HepG2 (cell line): ENCODE data around the gene RORC. TPM values are rescaled to one million over a fixed set of nuclear protein-coding genes. Genes with fewer than 3 reads are reported as not detected.

Source experiments
- FOXJ3 ChIP-seq: sonication (generic); formaldehyde crosslinking; IDR thresholded peaks from 2 replicates; pipeline ENCODE4 v1.4.0; 2020; ENCODE audit warnings: missing genetic modification reagents, mild to moderate bottlenecking, borderline replicate concordance
- RAD21 ChIP-seq: fragments of 450-650 bp; formaldehyde crosslinking; IDR thresholded peaks from 2 replicates; pipeline ENCODE4 v1.5.0; 2020; ENCODE audit warnings: mild to moderate bottlenecking
- SOX13 ChIP-seq, 3 experiments: fragments of 450-650 bp in 1 of 3; sonication (generic) in 1 of 3; formaldehyde crosslinking in 1 of 3; IDR thresholded peaks in 2 of 3; conservative IDR thresholded peaks in 1 of 3; 2 replicates each; pipeline versions ENCODE4 v1.5.0 to v1.6.1; 2016 to 2020; ENCODE audit warnings: antibody characterized with exemption in 1 of 3, mild to moderate bottlenecking in 1 of 3, missing compliant biosample characterization in 1 of 3, missing genetic modification reagents in 1 of 3, moderate library complexity in 1 of 3
- TOE1 ChIP-seq: sonication (generic); formaldehyde crosslinking; IDR thresholded peaks from 2 replicates; pipeline ENCODE4 v1.4.0; 2020; ENCODE audit warnings: mild to moderate bottlenecking, missing genetic modification reagents
- ZNF550 ChIP-seq: sonication (generic); formaldehyde crosslinking; IDR thresholded peaks from 2 replicates; pipeline ENCODE4 v1.4.0; 2020; ENCODE audit warnings: mild to moderate bottlenecking, missing genetic modification reagents, borderline replicate concordance
- ZNF652 ChIP-seq: IDR thresholded peaks from 2 replicates; pipeline ENCODE4 v1.6.1; 2016; ENCODE audit warnings: low read depth, borderline replicate concordance
- ZNF703 ChIP-seq: sonication (generic); formaldehyde crosslinking; IDR thresholded peaks from 2 replicates; pipeline ENCODE4 v1.5.1; 2020; ENCODE audit warnings: missing genetic modification reagents, mild to moderate bottlenecking, moderate library complexity, borderline replicate concordance
- polyA plus RNA-seq, 8 experiments: library from polyadenylated mRNA; depleted of rRNA in 3 of 8; stranded (reverse) in 7 of 8; unstranded in 1 of 8; fragments of >200 nt; fragmentation: Illumina TruSeq in 4 of 8; extraction: Trizol in 4 of 8; gene quantifications; 2 replicates each; pipeline versions ENCODE4 v1.2.1 to v1.2.3, GENCODE V29; 2011 to 2016; ENCODE audit warnings: low read depth in 4 of 8, missing spikeins in 1 of 8, mixed read lengths in 1 of 8; ENCODE audit not compliant: insufficient read depth in 1 of 8
- total RNA-seq, 5 experiments: library from RNA; depleted of rRNA; stranded (reverse); fragments of >200 nt; fragmentation: Illumina TruSeq; extraction: Trizol; gene quantifications; 2 replicates each; pipeline ENCODE4 v1.2.3, GENCODE V29; 2016; ENCODE audit warnings: low read depth in 1 of 5
- TF ChIP-seq, protein P1 (sequence below): sonication (generic); formaldehyde crosslinking; IDR thresholded peaks from 2 replicates; pipeline ENCODE4 v1.4.0; 2020; ENCODE audit warnings: mild to moderate bottlenecking, missing genetic modification reagents
- TF ChIP-seq, protein P2 (sequence below): sonication (generic); formaldehyde crosslinking; IDR thresholded peaks from 2 replicates; pipeline ENCODE4; 2020; ENCODE audit warnings: missing genetic modification reagents, mild to moderate bottlenecking, borderline replicate concordance
- TF ChIP-seq, protein P3 (sequence below): sonication (generic); formaldehyde crosslinking; IDR thresholded peaks from 2 replicates; pipeline ENCODE4 v1.4.0; 2020; ENCODE audit warnings: missing genetic modification reagents
- TF ChIP-seq, protein P4 (sequence below): sonication (generic); formaldehyde crosslinking; IDR thresholded peaks from 2 replicates; pipeline ENCODE4 v1.5.0; 2020; ENCODE audit warnings: mild to moderate bottlenecking, missing genetic modification reagents, borderline replicate concordance

The RORC gene
- total and polyA plus RNA-seq, 2 of the 13 experiments (the other 11 are each of a cell fraction or from before 2014, with no cell fraction given): 2.5 to 6.5 TPM

DNA sequence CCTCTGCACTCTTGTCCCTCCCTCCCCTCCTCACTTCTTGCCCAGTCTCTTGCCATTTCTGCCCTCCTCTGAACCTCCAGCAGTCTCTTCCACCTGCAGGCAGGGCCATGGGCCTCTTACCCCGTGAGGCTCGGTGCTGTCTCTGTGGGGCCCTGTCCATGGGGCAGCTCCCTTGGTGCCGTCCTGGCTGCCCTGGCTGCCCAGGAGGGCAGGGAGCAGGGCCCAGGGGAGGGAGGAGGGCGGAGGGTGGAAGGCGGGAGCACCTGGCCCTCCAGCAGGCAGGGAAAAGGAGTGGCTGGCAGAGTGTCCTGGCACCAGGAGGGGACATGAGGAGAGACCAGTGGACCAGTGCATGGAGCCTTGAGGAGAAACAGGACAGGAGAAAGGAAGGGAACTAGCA lies at the start of gene RORC (continued):
- TF ChIP-seq, protein P1, sequence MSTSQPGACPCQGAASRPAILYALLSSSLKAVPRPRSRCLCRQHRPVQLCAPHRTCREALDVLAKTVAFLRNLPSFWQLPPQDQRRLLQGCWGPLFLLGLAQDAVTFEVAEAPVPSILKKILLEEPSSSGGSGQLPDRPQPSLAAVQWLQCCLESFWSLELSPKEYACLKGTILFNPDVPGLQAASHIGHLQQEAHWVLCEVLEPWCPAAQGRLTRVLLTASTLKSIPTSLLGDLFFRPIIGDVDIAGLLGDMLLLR (CRISPR knock-in tag): no peak
- TF ChIP-seq RAD21: no peak
- TF ChIP-seq, protein P2, sequence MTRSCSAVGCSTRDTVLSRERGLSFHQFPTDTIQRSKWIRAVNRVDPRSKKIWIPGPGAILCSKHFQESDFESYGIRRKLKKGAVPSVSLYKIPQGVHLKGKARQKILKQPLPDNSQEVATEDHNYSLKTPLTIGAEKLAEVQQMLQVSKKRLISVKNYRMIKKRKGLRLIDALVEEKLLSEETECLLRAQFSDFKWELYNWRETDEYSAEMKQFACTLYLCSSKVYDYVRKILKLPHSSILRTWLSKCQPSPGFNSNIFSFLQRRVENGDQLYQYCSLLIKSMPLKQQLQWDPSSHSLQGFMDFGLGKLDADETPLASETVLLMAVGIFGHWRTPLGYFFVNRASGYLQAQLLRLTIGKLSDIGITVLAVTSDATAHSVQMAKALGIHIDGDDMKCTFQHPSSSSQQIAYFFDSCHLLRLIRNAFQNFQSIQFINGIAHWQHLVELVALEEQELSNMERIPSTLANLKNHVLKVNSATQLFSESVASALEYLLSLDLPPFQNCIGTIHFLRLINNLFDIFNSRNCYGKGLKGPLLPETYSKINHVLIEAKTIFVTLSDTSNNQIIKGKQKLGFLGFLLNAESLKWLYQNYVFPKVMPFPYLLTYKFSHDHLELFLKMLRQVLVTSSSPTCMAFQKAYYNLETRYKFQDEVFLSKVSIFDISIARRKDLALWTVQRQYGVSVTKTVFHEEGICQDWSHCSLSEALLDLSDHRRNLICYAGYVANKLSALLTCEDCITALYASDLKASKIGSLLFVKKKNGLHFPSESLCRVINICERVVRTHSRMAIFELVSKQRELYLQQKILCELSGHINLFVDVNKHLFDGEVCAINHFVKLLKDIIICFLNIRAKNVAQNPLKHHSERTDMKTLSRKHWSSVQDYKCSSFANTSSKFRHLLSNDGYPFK (CRISPR knock-in tag): no peak
- no peak for TF ChIP-seq FOXJ3 (CRISPR knock-in tag)
- no peak for TF ChIP-seq ZNF550 (CRISPR knock-in tag)
- no peak for TF ChIP-seq SOX13 (IDR thresholded peaks at IDR 0.05)
- peak in 1 of 2 experiments; percentile 13; a peak in 1 of 4 replicates for TF ChIP-seq SOX13 (CRISPR knock-in tag; conservative IDR thresholded peaks at IDR 0.05 in 1 of 2, IDR thresholded peaks at IDR 0.05 in 1 of 2)
- TF ChIP-seq, protein P3, sequence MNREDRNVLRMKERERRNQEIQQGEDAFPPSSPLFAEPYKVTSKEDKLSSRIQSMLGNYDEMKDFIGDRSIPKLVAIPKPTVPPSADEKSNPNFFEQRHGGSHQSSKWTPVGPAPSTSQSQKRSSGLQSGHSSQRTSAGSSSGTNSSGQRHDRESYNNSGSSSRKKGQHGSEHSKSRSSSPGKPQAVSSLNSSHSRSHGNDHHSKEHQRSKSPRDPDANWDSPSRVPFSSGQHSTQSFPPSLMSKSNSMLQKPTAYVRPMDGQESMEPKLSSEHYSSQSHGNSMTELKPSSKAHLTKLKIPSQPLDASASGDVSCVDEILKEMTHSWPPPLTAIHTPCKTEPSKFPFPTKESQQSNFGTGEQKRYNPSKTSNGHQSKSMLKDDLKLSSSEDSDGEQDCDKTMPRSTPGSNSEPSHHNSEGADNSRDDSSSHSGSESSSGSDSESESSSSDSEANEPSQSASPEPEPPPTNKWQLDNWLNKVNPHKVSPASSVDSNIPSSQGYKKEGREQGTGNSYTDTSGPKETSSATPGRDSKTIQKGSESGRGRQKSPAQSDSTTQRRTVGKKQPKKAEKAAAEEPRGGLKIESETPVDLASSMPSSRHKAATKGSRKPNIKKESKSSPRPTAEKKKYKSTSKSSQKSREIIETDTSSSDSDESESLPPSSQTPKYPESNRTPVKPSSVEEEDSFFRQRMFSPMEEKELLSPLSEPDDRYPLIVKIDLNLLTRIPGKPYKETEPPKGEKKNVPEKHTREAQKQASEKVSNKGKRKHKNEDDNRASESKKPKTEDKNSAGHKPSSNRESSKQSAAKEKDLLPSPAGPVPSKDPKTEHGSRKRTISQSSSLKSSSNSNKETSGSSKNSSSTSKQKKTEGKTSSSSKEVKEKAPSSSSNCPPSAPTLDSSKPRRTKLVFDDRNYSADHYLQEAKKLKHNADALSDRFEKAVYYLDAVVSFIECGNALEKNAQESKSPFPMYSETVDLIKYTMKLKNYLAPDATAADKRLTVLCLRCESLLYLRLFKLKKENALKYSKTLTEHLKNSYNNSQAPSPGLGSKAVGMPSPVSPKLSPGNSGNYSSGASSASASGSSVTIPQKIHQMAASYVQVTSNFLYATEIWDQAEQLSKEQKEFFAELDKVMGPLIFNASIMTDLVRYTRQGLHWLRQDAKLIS (CRISPR knock-in tag): no peak
- no peak for TF ChIP-seq ZNF652 (CRISPR knock-in tag)
- no peak for TF ChIP-seq TOE1 (CRISPR knock-in tag)
- no peak for TF ChIP-seq ZNF703 (CRISPR knock-in tag)
- TF ChIP-seq, protein P4, sequence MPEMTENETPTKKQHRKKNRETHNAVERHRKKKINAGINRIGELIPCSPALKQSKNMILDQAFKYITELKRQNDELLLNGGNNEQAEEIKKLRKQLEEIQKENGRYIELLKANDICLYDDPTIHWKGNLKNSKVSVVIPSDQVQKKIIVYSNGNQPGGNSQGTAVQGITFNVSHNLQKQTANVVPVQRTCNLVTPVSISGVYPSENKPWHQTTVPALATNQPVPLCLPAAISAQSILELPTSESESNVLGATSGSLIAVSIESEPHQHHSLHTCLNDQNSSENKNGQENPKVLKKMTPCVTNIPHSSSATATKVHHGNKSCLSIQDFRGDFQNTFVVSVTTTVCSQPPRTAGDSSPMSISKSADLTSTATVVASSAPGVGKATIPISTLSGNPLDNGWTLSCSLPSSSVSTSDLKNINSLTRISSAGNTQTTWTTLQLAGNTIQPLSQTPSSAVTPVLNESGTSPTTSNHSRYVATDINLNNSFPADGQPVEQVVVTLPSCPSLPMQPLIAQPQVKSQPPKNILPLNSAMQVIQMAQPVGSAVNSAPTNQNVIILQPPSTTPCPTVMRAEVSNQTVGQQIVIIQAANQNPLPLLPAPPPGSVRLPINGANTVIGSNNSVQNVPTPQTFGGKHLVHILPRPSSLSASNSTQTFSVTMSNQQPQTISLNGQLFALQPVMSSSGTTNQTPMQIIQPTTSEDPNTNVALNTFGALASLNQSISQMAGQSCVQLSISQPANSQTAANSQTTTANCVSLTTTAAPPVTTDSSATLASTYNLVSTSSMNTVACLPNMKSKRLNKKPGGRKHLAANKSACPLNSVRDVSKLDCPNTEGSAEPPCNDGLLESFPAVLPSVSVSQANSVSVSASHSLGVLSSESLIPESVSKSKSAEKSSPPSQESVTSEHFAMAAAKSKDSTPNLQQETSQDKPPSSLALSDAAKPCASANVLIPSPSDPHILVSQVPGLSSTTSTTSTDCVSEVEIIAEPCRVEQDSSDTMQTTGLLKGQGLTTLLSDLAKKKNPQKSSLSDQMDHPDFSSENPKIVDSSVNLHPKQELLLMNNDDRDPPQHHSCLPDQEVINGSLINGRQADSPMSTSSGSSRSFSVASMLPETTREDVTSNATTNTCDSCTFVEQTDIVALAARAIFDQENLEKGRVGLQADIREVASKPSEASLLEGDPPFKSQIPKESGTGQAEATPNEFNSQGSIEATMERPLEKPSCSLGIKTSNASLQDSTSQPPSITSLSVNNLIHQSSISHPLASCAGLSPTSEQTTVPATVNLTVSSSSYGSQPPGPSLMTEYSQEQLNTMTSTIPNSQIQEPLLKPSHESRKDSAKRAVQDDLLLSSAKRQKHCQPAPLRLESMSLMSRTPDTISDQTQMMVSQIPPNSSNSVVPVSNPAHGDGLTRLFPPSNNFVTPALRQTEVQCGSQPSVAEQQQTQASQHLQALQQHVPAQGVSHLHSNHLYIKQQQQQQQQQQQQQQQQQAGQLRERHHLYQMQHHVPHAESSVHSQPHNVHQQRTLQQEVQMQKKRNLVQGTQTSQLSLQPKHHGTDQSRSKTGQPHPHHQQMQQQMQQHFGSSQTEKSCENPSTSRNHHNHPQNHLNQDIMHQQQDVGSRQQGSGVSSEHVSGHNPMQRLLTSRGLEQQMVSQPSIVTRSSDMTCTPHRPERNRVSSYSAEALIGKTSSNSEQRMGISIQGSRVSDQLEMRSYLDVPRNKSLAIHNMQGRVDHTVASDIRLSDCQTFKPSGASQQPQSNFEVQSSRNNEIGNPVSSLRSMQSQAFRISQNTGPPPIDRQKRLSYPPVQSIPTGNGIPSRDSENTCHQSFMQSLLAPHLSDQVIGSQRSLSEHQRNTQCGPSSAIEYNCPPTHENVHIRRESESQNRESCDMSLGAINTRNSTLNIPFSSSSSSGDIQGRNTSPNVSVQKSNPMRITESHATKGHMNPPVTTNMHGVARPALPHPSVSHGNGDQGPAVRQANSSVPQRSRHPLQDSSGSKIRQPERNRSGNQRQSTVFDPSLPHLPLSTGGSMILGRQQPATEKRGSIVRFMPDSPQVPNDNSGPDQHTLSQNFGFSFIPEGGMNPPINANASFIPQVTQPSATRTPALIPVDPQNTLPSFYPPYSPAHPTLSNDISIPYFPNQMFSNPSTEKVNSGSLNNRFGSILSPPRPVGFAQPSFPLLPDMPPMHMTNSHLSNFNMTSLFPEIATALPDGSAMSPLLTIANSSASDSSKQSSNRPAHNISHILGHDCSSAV (CRISPR knock-in tag): no peak
